ENCODE results near the gene CCDC83.

The CCDC83 gene

GRCh38 chr11:85935751-85936150 is 80.6 kb downstream of the CCDC83 start:
- TF ChIP-seq CEBPB (IDR thresholded peaks at IDR 0.05) (no peak), TEAD4 (IDR thresholded peaks at IDR 0.05) (no peak), TAF1 (IDR thresholded peaks at IDR 0.05; ENCODE audit: low read depth) (no peak), YY1 (IDR thresholded peaks at IDR 0.05; ENCODE audit: low read depth) (no peak), FOXM1 (IDR thresholded peaks at IDR 0.05; ENCODE audit: borderline replicate concordance, low read depth) (no peak), NFIC (IDR thresholded peaks at IDR 0.05) (no peak), USF1 (IDR thresholded peaks at IDR 0.05) (no peak), TCF12 (IDR thresholded peaks at IDR 0.05; ENCODE audit: low read depth) (no peak), ZBTB7A (IDR thresholded peaks at IDR 0.05; ENCODE audit: low read depth) (no peak), CREB1 (IDR thresholded peaks at IDR 0.05; ENCODE audit: low read depth) (no peak), EGR1 (IDR thresholded peaks at IDR 0.05) (no peak), REST (IDR thresholded peaks at IDR 0.05; ENCODE audit: low read depth) (no peak), RAD21 (IDR thresholded peaks at IDR 0.05; ENCODE audit: low read depth) (no peak), EP300 (IDR thresholded peaks at IDR 0.05; ENCODE audit: borderline replicate concordance) (no peak)
- TF ChIP-seq, protein P1, sequence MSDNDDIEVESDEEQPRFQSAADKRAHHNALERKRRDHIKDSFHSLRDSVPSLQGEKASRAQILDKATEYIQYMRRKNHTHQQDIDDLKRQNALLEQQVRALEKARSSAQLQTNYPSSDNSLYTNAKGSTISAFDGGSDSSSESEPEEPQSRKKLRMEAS (IDR thresholded peaks at IDR 0.05) = no peak

- TF ChIP-seq, protein P1 (IDR thresholded peaks at IDR 0.05) = no peak
- no peak for TF ChIP-seq REST (IDR thresholded peaks at IDR 0.05; ENCODE audit: low read depth)
- no peak for TF ChIP-seq TAF1 (IDR thresholded peaks at IDR 0.05; ENCODE audit: low read depth)
- no peak for TF ChIP-seq YY1 (IDR thresholded peaks at IDR 0.05; ENCODE audit: low read depth)
- no peak for TF ChIP-seq EP300 (IDR thresholded peaks at IDR 0.05; ENCODE audit: borderline replicate concordance)
- TF ChIP-seq RAD21 (IDR thresholded peaks at IDR 0.05; ENCODE audit: low read depth) = no peak
- TF ChIP-seq TEAD4 (IDR thresholded peaks at IDR 0.05) = no peak
- no peak for TF ChIP-seq TCF12 (IDR thresholded peaks at IDR 0.05; ENCODE audit: low read depth)
- TF ChIP-seq USF1 (IDR thresholded peaks at IDR 0.05) = no peak; the same call in 1 of the 2 replicates
- TF ChIP-seq EGR1 (IDR thresholded peaks at IDR 0.05) = no peak
These were observed 82.7 kb downstream of the CCDC83 start for GRCh38 chr11:85937835-85938234.

GRCh38 chr11:85939099-85940015 is 84.2 kb downstream of the CCDC83 start:
- no peak for TF ChIP-seq RAD21 (IDR thresholded peaks at IDR 0.05; ENCODE audit: low read depth)
- TF ChIP-seq EP300 (IDR thresholded peaks at IDR 0.05; ENCODE audit: borderline replicate concordance) = no peak
- no peak for TF ChIP-seq TEAD4 (IDR thresholded peaks at IDR 0.05)
- no peak for TF ChIP-seq ZBTB7A (IDR thresholded peaks at IDR 0.05; ENCODE audit: low read depth)
- no peak for TF ChIP-seq CREB1 (IDR thresholded peaks at IDR 0.05; ENCODE audit: low read depth)
- TF ChIP-seq NFIC (IDR thresholded peaks at IDR 0.05) = no peak
- TF ChIP-seq CEBPB (IDR thresholded peaks at IDR 0.05) = no peak
- TF ChIP-seq TAF1 (IDR thresholded peaks at IDR 0.05; ENCODE audit: low read depth) = no peak
- TF ChIP-seq, protein P1 (IDR thresholded peaks at IDR 0.05) = no peak
- TF ChIP-seq REST (IDR thresholded peaks at IDR 0.05; ENCODE audit: low read depth) = no peak
- no peak for TF ChIP-seq TCF12 (IDR thresholded peaks at IDR 0.05; ENCODE audit: low read depth)
- no peak for TF ChIP-seq EGR1 (IDR thresholded peaks at IDR 0.05)
- TF ChIP-seq USF1 (IDR thresholded peaks at IDR 0.05) = no peak
